Mammary epithelial cell (primary cell): Measurements from ENCODE around the gene PIGR.

Source experiments
- CTCF ChIP-seq, 2 donors: IDR thresholded peaks in 1 of 2; conservative IDR thresholded peaks in 1 of 2; 2 replicates each; pipeline ENCODE4 v1.5.1; 2011 to 2012; ENCODE audit warnings: inconsistent platforms in 2 of 2, low read length in 2 of 2, mild to moderate bottlenecking in 2 of 2, control low read depth in 1 of 2, low read depth in 1 of 2; ENCODE audit not compliant: insufficient read depth in 1 of 2; ENCODE audit errors: extremely low read depth in 1 of 2
- EZH2 ChIP-seq: IDR thresholded peaks from 2 replicates; pipeline ENCODE4 v1.6.1; 2012; ENCODE audit warnings: low read length, inconsistent platforms, borderline replicate concordance

DNA sequence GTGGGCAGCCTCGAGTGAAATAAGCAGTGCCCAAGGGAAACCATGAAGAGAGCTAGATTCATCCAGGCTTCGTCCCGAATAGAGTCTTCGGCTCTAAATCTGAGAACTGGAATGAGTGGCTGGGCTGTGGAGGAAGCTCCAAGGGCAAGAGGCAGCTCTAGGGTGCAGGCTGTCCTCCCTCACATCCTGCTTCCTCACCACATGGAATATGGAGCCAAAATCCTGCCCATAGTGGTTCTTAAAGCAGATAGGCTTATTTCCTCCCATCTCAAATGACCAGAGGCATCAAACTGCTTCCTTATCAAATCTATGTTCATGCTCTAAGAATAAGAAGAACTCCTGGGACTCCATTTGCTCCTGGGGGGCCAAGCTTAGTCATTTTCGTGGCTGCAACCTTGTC lies 46.5 kb downstream of the PIGR start:
- TF ChIP-seq CTCF (conservative IDR thresholded peaks at IDR 0.05 in 1 of 2, IDR thresholded peaks at IDR 0.05 in 1 of 2; ENCODE audit: extremely low read depth in 1 of 2, insufficient read depth in 1 of 2, low read depth in 1 of 2, low read length in 2 of 2): no peak
- no peak for TF ChIP-seq EZH2
